Vagina (tissue), 2 donors: ENCODE measurements around the gene NPFFR2. TPM values are rescaled to one million over a fixed set of nuclear protein-coding genes. Genes with fewer than 3 reads are reported as not detected.

Experiments used
- DNase-seq, 2 donors: peaks; one replicate each; pipeline ENCODE4 v3.0.0-alpha.2; 2017; ENCODE audit errors: extremely low spot score in 2 of 2
- H3K27ac ChIP-seq: fragments of 200-600 bp; sonication (generic); one replicate; pipeline ENCODE4 v1.5.1; 2019
- H3K27me3 ChIP-seq: fragments of 200-600 bp; sonication (generic); one replicate; pipeline ENCODE4 v1.5.1; 2019
- H3K36me3 ChIP-seq, 2 donors: fragments of 200-600 bp; sonication (generic); one replicate each; pipeline ENCODE4 v1.5.1; 2017 to 2019
- H3K4me1 ChIP-seq: fragments of 200-600 bp; sonication (generic); one replicate; pipeline ENCODE4 v1.5.1; 2019
- H3K4me3 ChIP-seq, 2 donors: fragments of 200-600 bp; sonication (generic); 1 replicate in 1 of 2; 2 replicates in 1 of 2; pipeline ENCODE4 v1.5.1; 2016 to 2019
- H3K9me3 ChIP-seq: fragments of 200-600 bp; sonication (generic); one replicate; pipeline ENCODE4 v1.5.1; 2019
- POLR2A ChIP-seq, 2 donors: fragments of 450-650 bp; IDR thresholded peaks; one replicate each; pipeline ENCODE4 v1.6.1; 2017; ENCODE audit warnings: antibody characterized with exemption in 2 of 2, mild to moderate bottlenecking in 2 of 2, moderate library complexity in 2 of 2
- POLR2AphosphoS5 ChIP-seq, 2 donors: sonication (generic); formaldehyde crosslinking; IDR thresholded peaks; one replicate each; pipeline ENCODE4 v1.9.0; 2017; ENCODE audit warnings: antibody characterized with exemption in 2 of 2, mild to moderate bottlenecking in 2 of 2, low read depth in 1 of 2; ENCODE audit not compliant: insufficient read depth in 1 of 2
- intact Hi-C: fragments of 100-400 bp; cut with DNase I; formaldehyde crosslinking; loops from one replicate; pipeline ENCODE4 v1.15.1; 2023
- total RNA-seq: library from RNA; depleted of rRNA; stranded (reverse); fragments of >200 nt; gene quantifications from one replicate; pipeline ENCODE4 v1.2.3, GENCODE V29; 2016
- TF ChIP-seq, protein P1 (sequence below), 3 experiments: fragments of 450-650 bp in 2 of 3; fragments of 200-600 bp in 1 of 3; sonication (generic) in 1 of 3; IDR thresholded peaks; one replicate each; pipeline ENCODE4 v1.5.1; 2017 to 2019; ENCODE audit warnings: antibody characterized with exemption in 3 of 3, mild to moderate bottlenecking in 2 of 3, moderate library complexity in 2 of 3

The NPFFR2 gene
- total RNA-seq, 1 donor from 2014 or later = not detected

DNA sequence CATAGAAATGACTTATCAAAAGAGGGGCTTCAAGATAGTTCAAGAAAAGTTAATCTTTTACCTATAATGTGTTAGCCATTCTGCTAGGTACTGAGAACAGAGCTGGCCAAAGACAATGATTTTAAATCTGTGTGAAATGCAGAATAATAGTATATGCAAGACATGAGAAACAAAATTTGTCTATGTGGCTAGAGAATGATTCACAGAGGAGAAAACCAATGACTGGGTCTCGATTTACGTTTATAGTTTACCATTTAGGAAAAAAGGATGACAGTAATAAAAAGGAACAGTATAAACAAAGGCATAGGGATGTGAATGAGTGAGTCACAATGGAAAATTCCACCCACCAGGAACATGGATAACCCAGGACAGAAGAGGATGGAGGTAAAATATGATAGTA, 31.9 kb downstream of the NPFFR2 start:
- DNase-seq = no peak
- Histone ChIP-seq H3K9me3 (no peaks in the 10 kb centered on the region), H3K27me3 (no peaks in the 10 kb centered on the region), H3K4me3 (no peak overlapping the region), H3K4me1 (no peaks in the 10 kb centered on the region), H3K36me3 (no peaks in the 10 kb centered on the region), H3K27ac (no peak overlapping the region)
- intact Hi-C loops = no loop called here
- TF ChIP-seq POLR2AphosphoS5 (IDR thresholded peaks at IDR 0.05; ENCODE audit: insufficient read depth in 1 of 2, low read depth in 1 of 2) (no peak), POLR2A (IDR thresholded peaks at IDR 0.05) (no peak)
- TF ChIP-seq, protein P1, sequence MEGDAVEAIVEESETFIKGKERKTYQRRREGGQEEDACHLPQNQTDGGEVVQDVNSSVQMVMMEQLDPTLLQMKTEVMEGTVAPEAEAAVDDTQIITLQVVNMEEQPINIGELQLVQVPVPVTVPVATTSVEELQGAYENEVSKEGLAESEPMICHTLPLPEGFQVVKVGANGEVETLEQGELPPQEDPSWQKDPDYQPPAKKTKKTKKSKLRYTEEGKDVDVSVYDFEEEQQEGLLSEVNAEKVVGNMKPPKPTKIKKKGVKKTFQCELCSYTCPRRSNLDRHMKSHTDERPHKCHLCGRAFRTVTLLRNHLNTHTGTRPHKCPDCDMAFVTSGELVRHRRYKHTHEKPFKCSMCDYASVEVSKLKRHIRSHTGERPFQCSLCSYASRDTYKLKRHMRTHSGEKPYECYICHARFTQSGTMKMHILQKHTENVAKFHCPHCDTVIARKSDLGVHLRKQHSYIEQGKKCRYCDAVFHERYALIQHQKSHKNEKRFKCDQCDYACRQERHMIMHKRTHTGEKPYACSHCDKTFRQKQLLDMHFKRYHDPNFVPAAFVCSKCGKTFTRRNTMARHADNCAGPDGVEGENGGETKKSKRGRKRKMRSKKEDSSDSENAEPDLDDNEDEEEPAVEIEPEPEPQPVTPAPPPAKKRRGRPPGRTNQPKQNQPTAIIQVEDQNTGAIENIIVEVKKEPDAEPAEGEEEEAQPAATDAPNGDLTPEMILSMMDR (IDR thresholded peaks at IDR 0.05) = no peak

DNA sequence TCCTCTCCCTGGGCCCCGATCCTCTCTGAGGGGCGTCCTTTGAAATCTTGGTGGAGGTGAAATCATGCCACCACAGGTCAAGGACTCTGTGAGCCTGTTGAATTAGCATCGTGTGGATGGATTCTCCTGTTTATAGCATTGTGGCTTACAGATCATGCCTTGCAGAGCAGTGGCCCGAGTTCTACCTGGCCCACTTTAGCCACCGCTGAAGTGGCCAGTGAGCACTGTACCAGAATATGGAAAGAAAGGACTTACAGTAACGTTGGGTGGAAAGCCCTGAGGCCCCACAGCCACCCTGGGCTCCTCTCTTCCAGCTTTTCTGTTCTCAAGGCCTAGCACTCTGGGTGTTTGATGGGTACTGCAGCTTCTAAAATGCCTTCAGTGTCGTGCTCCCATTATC, 35.3 kb downstream of the NPFFR2 start:
- no peak overlapping the region for H3K4me3 ChIP-seq
- H3K36me3 ChIP-seq = no peaks in the 10 kb centered on the region
- H3K4me1 ChIP-seq = no peaks in the 10 kb centered on the region
- no peak overlapping the region for H3K27ac ChIP-seq
- intact Hi-C loops = no loop called here
- DNase-seq = no peak
- no peaks in the 10 kb centered on the region for H3K27me3 ChIP-seq
- H3K9me3 ChIP-seq = no peaks in the 10 kb centered on the region
- TF ChIP-seq POLR2AphosphoS5 (IDR thresholded peaks at IDR 0.05; ENCODE audit: insufficient read depth in 1 of 2, low read depth in 1 of 2) = no peak
- TF ChIP-seq, protein P1 (IDR thresholded peaks at IDR 0.05) = no peak
- no peak for TF ChIP-seq POLR2A (IDR thresholded peaks at IDR 0.05)

DNA sequence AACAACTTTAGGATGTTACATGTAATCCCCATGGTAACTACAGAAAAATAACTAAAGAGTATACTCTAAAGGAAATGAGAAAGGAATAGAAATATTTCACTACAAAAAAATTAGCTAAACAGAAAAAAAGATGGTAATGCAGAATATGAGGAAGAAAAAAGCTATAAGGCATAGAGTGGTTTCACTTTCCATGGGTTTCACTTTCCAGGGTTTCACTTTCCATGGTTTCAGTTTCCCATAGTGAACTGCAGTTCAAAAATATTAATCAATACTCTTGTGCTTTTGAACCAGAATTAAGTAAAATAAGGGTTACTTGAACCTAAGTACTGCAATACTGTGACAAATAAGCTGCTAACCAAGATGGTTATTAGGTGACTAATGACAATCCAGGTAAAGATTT, 42.0 kb downstream of the NPFFR2 start:
- Histone ChIP-seq H3K4me1 (no peaks in the 10 kb centered on the region), H3K9me3 (no peaks in the 10 kb centered on the region), H3K27me3 (no peaks in the 10 kb centered on the region), H3K27ac (no peak overlapping the region), H3K36me3 (no peaks in the 10 kb centered on the region), H3K4me3 (no peak overlapping the region)
- TF ChIP-seq, protein P1 (IDR thresholded peaks at IDR 0.05) = no peak
- TF ChIP-seq POLR2AphosphoS5 (IDR thresholded peaks at IDR 0.05; ENCODE audit: insufficient read depth in 1 of 2, low read depth in 1 of 2) (no peak), POLR2A (IDR thresholded peaks at IDR 0.05) (no peak)
- intact Hi-C loops = no loop called here
- DNase-seq = no peak

DNA sequence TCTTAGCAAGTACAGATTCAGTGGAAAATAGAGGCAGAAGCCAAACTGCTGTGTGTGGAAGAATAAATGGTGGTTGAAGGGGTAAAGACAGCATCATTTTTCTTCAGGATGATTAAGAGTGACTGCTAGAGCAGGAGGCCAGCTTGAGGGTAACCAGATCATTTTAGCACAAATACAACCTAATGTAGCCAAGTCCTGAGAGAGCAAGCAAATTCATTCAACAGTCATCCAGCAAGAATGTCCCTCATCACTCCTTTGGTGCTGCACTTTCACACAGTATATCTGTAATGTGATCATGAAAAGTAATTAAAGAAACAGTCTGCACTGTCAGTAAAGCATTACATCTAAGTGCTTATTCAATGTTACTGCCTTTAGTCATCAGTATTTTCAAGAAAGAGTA, 44.8 kb downstream of the NPFFR2 start:
- H3K4me3 ChIP-seq = no peak overlapping the region
- no peak overlapping the region for H3K27ac ChIP-seq
- H3K9me3 ChIP-seq = no peaks in the 10 kb centered on the region
- no peaks in the 10 kb centered on the region for H3K4me1 ChIP-seq
- intact Hi-C loops = no loop called here
- H3K27me3 ChIP-seq = no peaks in the 10 kb centered on the region
- TF ChIP-seq, protein P1 (IDR thresholded peaks at IDR 0.05) = no peak
- TF ChIP-seq POLR2A (IDR thresholded peaks at IDR 0.05) (no peak), POLR2AphosphoS5 (IDR thresholded peaks at IDR 0.05; ENCODE audit: insufficient read depth in 1 of 2, low read depth in 1 of 2) (no peak)
- no peaks in the 10 kb centered on the region for H3K36me3 ChIP-seq
- DNase-seq = no peak

DNA sequence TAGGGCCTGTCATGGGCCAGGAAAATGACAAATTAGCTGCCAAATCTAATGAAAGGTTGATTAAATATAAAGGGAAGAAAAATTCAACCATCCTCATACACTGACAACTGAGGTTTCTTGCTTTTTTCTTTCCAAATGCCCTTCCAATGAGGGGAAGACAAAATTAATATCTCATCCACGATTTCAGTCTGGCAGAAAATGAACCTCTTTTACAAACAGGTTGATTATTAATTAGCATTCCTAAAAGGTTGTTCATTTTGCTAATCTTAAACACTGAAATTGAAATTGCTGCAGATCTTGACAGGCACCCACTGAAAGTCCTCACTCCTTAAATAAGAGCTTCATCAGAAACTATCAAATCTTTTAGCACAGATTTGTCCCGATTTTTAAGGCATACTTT, 45.5 kb downstream of the NPFFR2 start:
- intact Hi-C loops = no loop called here

More for the DNA sequence above, 45.5 kb downstream of the NPFFR2 start:
- H3K27me3 ChIP-seq = no peaks in the 10 kb centered on the region
- TF ChIP-seq, protein P1 (IDR thresholded peaks at IDR 0.05) = no peak
- TF ChIP-seq POLR2AphosphoS5 (IDR thresholded peaks at IDR 0.05; ENCODE audit: insufficient read depth in 1 of 2, low read depth in 1 of 2) (no peak), POLR2A (IDR thresholded peaks at IDR 0.05) (no peak)
- H3K4me1 ChIP-seq = no peaks in the 10 kb centered on the region
- no peak for DNase-seq
- no peaks in the 10 kb centered on the region for H3K36me3 ChIP-seq
- no peak overlapping the region for H3K27ac ChIP-seq
- H3K4me3 ChIP-seq = no peak overlapping the region
- no peaks in the 10 kb centered on the region for H3K9me3 ChIP-seq
